GM13976 (cell line): ENCODE results near the gene COL6A3.
"Not testable (repeated sequence)": the region's sequence is repeated elsewhere in the genome, so short reads cannot be mapped to it uniquely, and the experiment has no call there.

ENCODE experiments used
- DNase-seq: peaks from one replicate; pipeline ENCODE4 v3.0.0; 2012; ENCODE audit warnings: low spot score
- in situ Hi-C: fragments of 300-500 bp; cut with MboI; formaldehyde crosslinking; loops from one replicate; pipeline ENCODE4 v1.12.0; 2022; ENCODE audit warnings: low sequenced_read_pairs, mixed read lengths, inconsistent platforms; ENCODE audit not compliant: unreplicated experiment
- TF ChIP-seq, protein P1 (sequence below): IDR thresholded peaks from 2 replicates; pipeline ENCODE4 v1.5.1; 2012; ENCODE audit warnings: borderline replicate concordance, mild to moderate bottlenecking; ENCODE audit not compliant: insufficient read depth; ENCODE audit errors: extremely low read depth, missing control alignments, control extremely low read depth

The COL6A3 gene

DNA sequence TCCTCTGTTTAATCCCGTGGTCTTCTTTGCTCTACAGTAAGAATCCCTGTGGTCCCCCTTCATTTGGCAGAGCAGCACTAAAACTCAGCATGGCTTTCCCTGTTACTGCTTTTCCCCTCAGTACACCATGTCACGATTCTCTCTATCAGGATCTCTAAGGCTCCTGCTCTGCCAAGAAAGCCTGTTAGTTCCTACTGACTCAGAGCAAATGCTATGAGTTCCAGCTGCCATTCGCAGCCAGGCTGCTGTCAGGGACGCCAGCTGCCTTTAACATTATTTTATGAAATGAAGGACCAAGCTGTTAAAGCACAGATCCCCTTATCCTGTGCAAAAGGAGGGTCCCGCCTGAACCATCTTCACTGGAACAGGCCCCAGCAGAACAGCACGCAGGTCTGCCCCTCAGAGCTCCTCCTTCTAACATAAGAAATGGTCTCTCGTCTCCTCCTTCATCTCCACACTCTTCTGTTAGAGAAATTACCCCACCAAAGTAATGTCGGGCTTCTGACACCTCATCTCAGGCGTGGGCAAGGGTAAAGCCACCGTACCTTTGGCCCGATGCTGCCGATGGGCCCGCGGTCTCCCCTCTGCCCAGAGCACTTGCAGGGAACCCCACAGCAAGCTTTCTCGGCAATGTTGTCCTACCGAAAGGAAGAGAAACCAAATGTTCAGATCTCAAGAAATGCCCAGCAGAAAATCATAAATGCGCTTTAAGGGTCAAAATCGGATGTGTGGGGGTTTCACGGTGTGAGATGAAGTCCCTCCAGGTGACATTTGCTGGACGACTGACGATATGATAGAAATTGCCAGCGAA, 52.6 kb downstream of the COL6A3 start:
- no peak for DNase-seq
- in situ Hi-C loops = no loop called here

DNA sequence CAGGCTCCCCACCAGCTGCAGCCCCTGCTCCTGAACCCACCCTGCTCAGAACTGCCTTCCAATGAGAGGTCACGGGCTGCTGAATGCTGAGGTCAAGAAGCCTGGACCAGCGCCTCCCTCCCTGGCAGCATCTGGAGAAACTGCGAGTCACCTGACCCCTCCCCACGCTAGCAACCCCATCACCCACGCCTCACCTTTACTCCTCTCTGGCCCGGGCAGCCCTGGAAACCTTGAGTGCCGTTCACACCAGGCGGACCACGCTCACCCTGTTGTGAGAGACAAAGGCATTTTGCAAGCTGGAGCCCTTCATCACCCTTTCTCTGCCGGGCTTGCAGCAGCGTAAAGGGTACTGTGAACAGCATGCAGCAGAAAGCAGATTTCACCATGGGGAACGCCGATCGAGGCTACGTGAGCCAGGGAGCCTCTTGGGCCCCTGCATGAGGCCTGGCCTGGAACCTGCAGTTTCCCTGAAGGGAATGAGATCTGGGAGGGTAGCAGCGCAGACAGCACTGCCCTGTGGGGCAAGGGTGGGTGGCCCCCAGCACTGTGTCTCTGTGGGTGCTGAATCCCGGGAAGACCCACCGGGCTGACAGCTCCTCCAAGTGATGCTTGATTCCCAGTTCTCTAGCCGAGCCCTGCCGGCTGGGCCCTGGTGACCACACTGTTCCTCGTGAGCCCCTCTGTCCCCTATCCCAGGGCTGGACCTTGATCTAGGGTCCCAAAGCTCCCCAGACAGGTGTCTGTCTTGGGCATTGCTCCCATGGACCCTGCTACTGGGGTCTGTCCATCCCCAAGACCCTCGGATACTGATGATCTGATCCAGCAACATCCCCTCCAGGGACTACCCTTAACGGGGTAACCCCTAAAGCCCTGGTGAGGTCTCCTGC, 53.8 kb downstream of the COL6A3 start:
- TF ChIP-seq, protein P1, sequence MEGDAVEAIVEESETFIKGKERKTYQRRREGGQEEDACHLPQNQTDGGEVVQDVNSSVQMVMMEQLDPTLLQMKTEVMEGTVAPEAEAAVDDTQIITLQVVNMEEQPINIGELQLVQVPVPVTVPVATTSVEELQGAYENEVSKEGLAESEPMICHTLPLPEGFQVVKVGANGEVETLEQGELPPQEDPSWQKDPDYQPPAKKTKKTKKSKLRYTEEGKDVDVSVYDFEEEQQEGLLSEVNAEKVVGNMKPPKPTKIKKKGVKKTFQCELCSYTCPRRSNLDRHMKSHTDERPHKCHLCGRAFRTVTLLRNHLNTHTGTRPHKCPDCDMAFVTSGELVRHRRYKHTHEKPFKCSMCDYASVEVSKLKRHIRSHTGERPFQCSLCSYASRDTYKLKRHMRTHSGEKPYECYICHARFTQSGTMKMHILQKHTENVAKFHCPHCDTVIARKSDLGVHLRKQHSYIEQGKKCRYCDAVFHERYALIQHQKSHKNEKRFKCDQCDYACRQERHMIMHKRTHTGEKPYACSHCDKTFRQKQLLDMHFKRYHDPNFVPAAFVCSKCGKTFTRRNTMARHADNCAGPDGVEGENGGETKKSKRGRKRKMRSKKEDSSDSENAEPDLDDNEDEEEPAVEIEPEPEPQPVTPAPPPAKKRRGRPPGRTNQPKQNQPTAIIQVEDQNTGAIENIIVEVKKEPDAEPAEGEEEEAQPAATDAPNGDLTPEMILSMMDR = no peak
- in situ Hi-C loops = no loop called here
- no peak for DNase-seq

More for the DNA sequence above, 52.6 kb downstream of the COL6A3 start:
- TF ChIP-seq, protein P1 = no peak

DNA sequence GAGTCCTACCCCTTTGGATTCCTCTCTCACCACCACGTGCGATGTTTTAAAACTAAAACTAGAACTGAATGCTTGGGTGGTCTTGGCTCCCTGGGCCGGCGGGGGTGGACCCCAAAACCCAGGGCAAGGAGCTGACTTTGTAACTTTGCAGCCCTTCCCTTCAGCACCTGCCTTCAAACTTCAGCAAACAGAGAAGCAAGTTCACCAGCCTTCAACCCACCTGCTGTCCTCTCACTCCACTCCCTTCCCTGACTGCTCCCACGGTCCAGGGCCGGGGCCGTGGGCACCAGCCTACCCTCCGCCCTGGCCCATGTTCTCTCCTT, 54.5 kb downstream of the COL6A3 start:
- in situ Hi-C loops = no loop called here
- no peak for DNase-seq
- TF ChIP-seq, protein P1 = no peak

DNA sequence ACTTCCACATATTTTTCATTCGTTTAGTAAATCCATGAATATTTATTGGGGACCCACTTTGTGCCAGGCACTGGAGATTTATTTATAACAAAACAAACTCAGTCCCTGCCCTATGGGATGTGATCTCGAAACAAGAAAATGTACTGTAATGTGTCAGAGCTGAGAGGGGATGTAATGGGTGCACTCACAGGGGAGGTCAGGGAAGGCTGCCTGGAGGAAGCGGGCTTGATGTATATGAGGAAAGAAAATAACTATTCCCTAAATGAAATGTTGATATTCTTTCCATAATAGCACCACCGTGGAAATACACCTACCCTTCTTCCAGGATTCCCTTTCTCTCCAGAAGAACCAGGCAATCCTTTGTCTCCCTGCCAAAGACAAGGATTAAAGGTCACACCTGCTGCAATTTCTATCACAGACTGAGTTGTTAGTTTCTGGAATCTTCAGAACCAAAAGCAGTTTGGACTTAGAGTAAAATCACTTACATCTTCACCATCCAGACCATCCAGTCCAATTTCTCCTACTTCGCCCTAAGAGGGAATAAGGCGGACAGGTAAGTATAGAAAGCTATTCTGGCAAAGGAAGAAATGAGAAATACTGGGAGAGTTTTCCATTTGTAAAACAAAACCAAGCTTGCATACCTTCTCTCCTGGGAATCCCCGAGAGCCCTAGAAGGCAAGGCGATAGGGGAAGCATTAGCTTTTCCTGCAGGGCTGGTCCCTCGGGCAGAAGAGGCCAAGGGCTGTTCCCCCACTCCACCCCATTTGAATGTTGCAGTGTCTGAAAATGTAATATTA, 55.0 kb downstream of the COL6A3 start:
- TF ChIP-seq, protein P1 = no peak
- in situ Hi-C loops = no loop called here
- DNase-seq = no peak

DNA sequence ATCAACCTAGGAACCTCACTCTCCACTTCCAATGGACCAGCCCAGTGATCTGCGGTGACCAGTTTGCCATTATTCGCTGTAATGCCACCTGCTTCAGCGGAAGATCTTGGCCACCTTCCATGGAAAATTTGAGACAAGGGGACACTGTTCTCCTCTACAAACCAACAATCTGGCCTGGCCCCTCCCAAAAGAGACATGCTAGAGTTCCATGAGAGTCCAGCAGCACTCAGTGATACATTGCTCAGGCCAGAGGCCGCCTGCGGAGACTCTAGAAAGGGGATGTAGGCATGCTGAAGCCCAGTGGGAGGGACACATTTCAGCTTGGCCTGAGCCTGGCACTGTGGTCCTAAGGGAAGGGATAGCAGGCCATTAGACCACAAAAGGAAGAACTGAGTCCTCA, 58.3 kb downstream of the COL6A3 start:
- no peak for DNase-seq
- TF ChIP-seq, protein P1 = no peak
- in situ Hi-C loops = no loop called here

DNA sequence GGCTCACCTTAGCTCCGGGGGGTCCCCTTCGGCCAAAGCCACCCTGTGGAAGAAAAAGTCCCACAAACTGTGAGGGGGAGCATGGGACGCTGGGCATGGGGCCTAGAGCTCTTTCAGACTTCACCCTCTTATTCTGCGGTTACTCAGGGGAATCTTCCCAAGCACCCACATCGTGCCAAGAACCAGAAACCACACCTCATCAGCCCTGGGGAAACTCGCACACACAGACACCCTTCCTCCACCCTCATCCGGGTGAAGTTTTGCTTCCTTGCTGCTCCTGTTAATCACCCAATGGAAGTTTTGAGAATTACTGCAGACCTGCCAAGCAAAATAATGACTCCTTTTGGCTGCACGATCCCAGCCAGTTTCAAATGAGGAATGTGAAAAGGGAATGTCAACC, 59.1 kb downstream of the COL6A3 start:
- in situ Hi-C loops = no loop called here

DNA sequence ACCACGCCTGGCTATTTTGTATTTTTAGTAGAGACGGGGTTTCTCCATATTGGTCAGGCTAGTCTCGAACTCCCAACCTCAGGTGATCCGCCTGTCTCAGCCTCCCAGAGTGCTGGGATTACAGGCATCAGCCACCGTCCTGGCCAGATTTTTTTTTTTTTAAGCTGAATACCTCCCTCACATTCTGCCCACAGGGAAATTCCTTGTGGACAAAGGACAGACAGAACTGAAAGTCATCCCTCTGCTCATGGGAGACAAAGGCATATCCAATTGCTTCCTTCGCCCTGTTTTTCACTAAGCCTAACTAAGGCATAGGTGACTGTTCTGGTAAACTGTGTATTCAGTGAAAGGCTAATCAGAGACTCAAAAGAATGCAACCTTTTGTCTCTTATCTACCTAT, 59.8 kb downstream of the COL6A3 start:
- in situ Hi-C loops, DNase-seq: not testable (repeated sequence)

More for the DNA sequence above, 59.1 kb downstream of the COL6A3 start:
- TF ChIP-seq, protein P1 = no peak
- no peak for DNase-seq
